GM19438 (cell line): ENCODE data around the gene TULP4.

ENCODE experiments used
- ATAC-seq: cut with Tn5 transposase; IDR thresholded peaks from one replicate; pipeline ENCODE4 v1.9.1; 2021; ENCODE audit warnings: low read depth; ENCODE audit not compliant: unreplicated experiment

The TULP4 gene

GRCh38 chr6:158413028-158413427 is 100.8 kb downstream of the TULP4 start:
- no peak for ATAC-seq

- no peak for ATAC-seq
Observed at GRCh38 chr6:158413814-158414565, 101.7 kb downstream of the TULP4 start.

- no peak for ATAC-seq
Observed at GRCh38 chr6:158414851-158415262, 102.6 kb downstream of the TULP4 start.

GRCh38 chr6:158415666-158416065 is 103.4 kb downstream of the TULP4 start:
- no peak for ATAC-seq

GRCh38 chr6:158416883-158417759 is 104.9 kb downstream of the TULP4 start:
- ATAC-seq = no peak

GRCh38 chr6:158417760-158418098 is 105.5 kb downstream of the TULP4 start:
- ATAC-seq = no peak

GRCh38 chr6:158418501-158418900 is 106.2 kb downstream of the TULP4 start:
- ATAC-seq = no peak

GRCh38 chr6:158419339-158419909 is 107.2 kb downstream of the TULP4 start:
- no peak for ATAC-seq

- no peak for ATAC-seq
Observed at GRCh38 chr6:158421381-158421780, 109.1 kb downstream of the TULP4 start.

- ATAC-seq = no peak
Observed at GRCh38 chr6:158422629-158423238, 110.5 kb downstream of the TULP4 start.

GRCh38 chr6:158431036-158431435 is 118.8 kb downstream of the TULP4 start:
- no peak for ATAC-seq

GRCh38 chr6:158431560-158431959 is 119.3 kb downstream of the TULP4 start:
- no peak for ATAC-seq

GRCh38 chr6:158437571-158437970 is 125.3 kb downstream of the TULP4 start:
- ATAC-seq = no peak

GRCh38 chr6:158438226-158438625 is 126.0 kb downstream of the TULP4 start:
- no peak for ATAC-seq

GRCh38 chr6:158439255-158439654 is 127.0 kb downstream of the TULP4 start:
- peak; percentile 91 for ATAC-seq

- ATAC-seq = no peak
Observed at GRCh38 chr6:158441716-158442215, 129.5 kb downstream of the TULP4 start.

GRCh38 chr6:158442306-158442705 is 130.0 kb downstream of the TULP4 start:
- no peak for ATAC-seq

GRCh38 chr6:158445426-158446085 is 133.3 kb downstream of the TULP4 start:
- ATAC-seq = no peak

GRCh38 chr6:158448856-158449255 is 136.6 kb downstream of the TULP4 start:
- ATAC-seq = no peak

- ATAC-seq = no peak
Observed at GRCh38 chr6:158452191-158452590, 139.9 kb downstream of the TULP4 start.
